Endothelial cell of umbilical vein (primary cell): ENCODE results near the gene RUNDC3A. TPM values are rescaled to one million over a fixed set of nuclear protein-coding genes. Genes with fewer than 3 reads are reported as not detected.

Experiments used
- BruUV-seq: library from RNA; stranded (reverse); fragments of 400-500 nt; replicated peaks from 2 replicates; lab custom pipeline; 2021; lab: Mats Ljungman, UMichigan
- CTCF ChIA-PET: fragments of 300-600, 350-600 bp; sonication (Branson Sonifier 250); formaldehyde crosslinking; loops from one replicate; lab custom pipeline; 2021; ENCODE audit warnings: antibody characterized with exemption, inconsistent platforms; lab: Charles Lee
- POLR2A ChIA-PET: fragments of 300-600, 350-600 bp; sonication (Branson Sonifier 250); formaldehyde crosslinking; loops from one replicate; lab custom pipeline; 2021; ENCODE audit warnings: antibody characterized with exemption, inconsistent platforms; lab: Charles Lee
- DNase-seq: peaks from one replicate; pipeline ENCODE4 v3.0.0-alpha.2; 2011; ENCODE audit warnings: low read depth, low spot score
- FAIRE-seq: peaks from 2 replicates; lab custom pipeline; 2011; peaks lifted over from hg19 to GRCh38; lab: Jason Lieb, UNC
- H2AFZ ChIP-seq: 2 replicates; pipeline ENCODE4 v1.6.0; 2012; ENCODE audit warnings: low read depth, low read length, control low read depth, inconsistent platforms
- H3K27ac ChIP-seq: 2 replicates; pipeline ENCODE4 v1.5.1; 2011; ENCODE audit warnings: low read depth, mild to moderate bottlenecking, control low read depth, low read length, moderate library complexity; ENCODE audit not compliant: insufficient read depth
- H3K27me3 ChIP-seq, 2 experiments: 2 replicates each; pipeline versions ENCODE4 v1.6.0 to v1.6.1; 2011; ENCODE audit warnings: low read length in 2 of 2, mixed read lengths in 1 of 2; ENCODE audit not compliant: control insufficient read depth in 2 of 2, insufficient read depth in 2 of 2
- H3K36me3 ChIP-seq, 2 experiments: 2 replicates in 1 of 2; 3 replicates in 1 of 2; pipeline ENCODE4 v1.5.1; 2011; ENCODE audit warnings: low read length in 2 of 2, mild to moderate bottlenecking in 1 of 2, moderate library complexity in 1 of 2; ENCODE audit not compliant: control insufficient read depth in 2 of 2, insufficient read depth in 2 of 2; ENCODE audit errors: extremely low read depth in 1 of 2
- H3K4me1 ChIP-seq: 3 replicates; pipeline ENCODE4 v1.5.1; 2011; ENCODE audit warnings: mild to moderate bottlenecking, low read length; ENCODE audit not compliant: control insufficient read depth, insufficient read depth; ENCODE audit errors: extremely low read depth
- H3K4me2 ChIP-seq: 2 replicates; pipeline ENCODE4 v1.6.1; 2011; ENCODE audit warnings: low read length, control low read depth, mixed read lengths; ENCODE audit not compliant: insufficient read depth
- H3K4me3 ChIP-seq, 3 experiments: fragments of 200-600 bp in 1 of 3; sonication (generic), shearing (Covaris generic) in 1 of 3; replicated peaks in 1 of 3; 2 replicates each; pipeline ENCODE4 v1.5.1; 2011 to 2016; ENCODE audit warnings: control low read depth in 3 of 3, low read length in 3 of 3, mild to moderate bottlenecking in 2 of 3, inconsistent platforms in 1 of 3, low read depth in 1 of 3, moderate library complexity in 1 of 3; ENCODE audit not compliant: insufficient read depth in 1 of 3
- H3K79me2 ChIP-seq: 2 replicates; pipeline ENCODE4 v1.6.0; 2012; ENCODE audit warnings: low read length, inconsistent platforms; ENCODE audit not compliant: control insufficient read depth, insufficient read depth
- H3K9ac ChIP-seq: replicated peaks from 2 replicates; pipeline ENCODE3; 2011; ENCODE audit warnings: low read length, control low read depth; ENCODE audit not compliant: insufficient read depth; ENCODE audit errors: extremely low read depth
- H3K9me1 ChIP-seq: replicated peaks from 3 replicates; pipeline ENCODE4 v1.6.0; 2011; ENCODE audit warnings: mild to moderate bottlenecking, low read length; ENCODE audit not compliant: control insufficient read depth, insufficient read depth; ENCODE audit errors: extremely low read depth
- H3K9me3 ChIP-seq: replicated peaks from 2 replicates; pipeline ENCODE4 v1.5.1; 2012; ENCODE audit warnings: low read length, inconsistent platforms; ENCODE audit not compliant: control insufficient read depth, insufficient read depth
- H4K20me1 ChIP-seq: replicated peaks from 2 replicates; pipeline ENCODE3; 2011; ENCODE audit warnings: mild to moderate bottlenecking, low read length; ENCODE audit not compliant: control insufficient read depth, insufficient read depth; ENCODE audit errors: extremely low read depth
- CTCF ChIP-seq, 2 donors: IDR thresholded peaks; 1 replicate in 1 of 2; 2 replicates in 1 of 2; pipeline ENCODE4 v1.5.1; 2011; ENCODE audit warnings: low read length in 2 of 2, mild to moderate bottlenecking in 2 of 2, moderate library complexity in 2 of 2, control low read depth in 1 of 2, inconsistent platforms in 1 of 2, low read depth in 1 of 2; ENCODE audit not compliant: insufficient read depth in 1 of 2; ENCODE audit errors: extremely low read depth in 1 of 2
- EZH2 ChIP-seq: IDR thresholded peaks from 2 replicates; pipeline ENCODE4 v1.6.1; 2012; ENCODE audit warnings: borderline replicate concordance, low read depth, mild to moderate bottlenecking, moderate library complexity, low read length, inconsistent platforms; ENCODE audit not compliant: severe bottlenecking
- FOS ChIP-seq: IDR thresholded peaks from 2 replicates; pipeline ENCODE4 v1.6.1; 2011; ENCODE audit warnings: mild to moderate bottlenecking, low read length, moderate library complexity, borderline replicate concordance; ENCODE audit not compliant: insufficient read depth
- GATA2 ChIP-seq: IDR thresholded peaks from 2 replicates; pipeline ENCODE4 v1.7.0; 2011; ENCODE audit warnings: low read depth, mild to moderate bottlenecking, moderate library complexity, mixed read lengths, low read length; ENCODE audit not compliant: insufficient read length, insufficient read depth
- JUN ChIP-seq: IDR thresholded peaks from 2 replicates; pipeline ENCODE4 v1.6.1; 2011; ENCODE audit warnings: borderline replicate concordance, low read depth; ENCODE audit not compliant: insufficient read length, insufficient read depth
- MYC ChIP-seq: IDR thresholded peaks from one replicate; pipeline ENCODE4 v1.6.1; 2011; ENCODE audit warnings: mild to moderate bottlenecking, low read depth, low read length
- POLR2A ChIP-seq: IDR thresholded peaks from 2 replicates; pipeline ENCODE4 v1.6.1; 2012; ENCODE audit warnings: low read depth, mild to moderate bottlenecking, control low read depth, low read length
- POLR2AphosphoS5 ChIP-seq: IDR thresholded peaks from 2 replicates; pipeline ENCODE4 v1.6.1; 2012; ENCODE audit warnings: low read depth, mild to moderate bottlenecking, control low read depth, low read length, moderate library complexity; ENCODE audit not compliant: insufficient read depth
- dilution Hi-C: fragments of 300-500 bp; cut with MboI; formaldehyde crosslinking; loops from one replicate; pipeline ENCODE4 v1.15.0; 2019; ENCODE audit warnings: low sequenced_read_pairs; ENCODE audit not compliant: extremely low pct_ligation_motif_present
- intact Hi-C: fragments of 100-400 bp; cut with micrococcal nuclease; formaldehyde crosslinking; loops from one replicate; pipeline ENCODE4 v1.10.0; 2022
- polyA plus RNA-seq, 4 experiments: library from polyadenylated mRNA; depleted of rRNA in 3 of 4; stranded (reverse) in 3 of 4; unstranded in 1 of 4; fragments of >200 nt; gene quantifications; 2 replicates each; pipeline versions ENCODE4 v1.2.1 to v1.2.3, GENCODE V29; 2011 to 2012; ENCODE audit warnings: missing spikeins in 1 of 4
- total RNA-seq: library from RNA; stranded (reverse); gene quantifications from 2 replicates; pipeline ENCODE4 v1.2.3, GENCODE V29; 2021
- TF ChIP-seq, protein P1 (sequence below): IDR thresholded peaks from 2 replicates; pipeline ENCODE4 v1.6.1; 2011; ENCODE audit not compliant: insufficient read depth, insufficient read length

The RUNDC3A gene
- total and polyA plus RNA-seq, 2 donors (not counting 3 experiments of a cell fraction or from before 2014, with no cell fraction given), result 0.12 TPM; not detected in 1

- intact Hi-C loops (no loop called here), dilution Hi-C loops (no loop called here)
- H3K4me3 ChIP-seq, result no peak overlapping the region
- no peaks in the 10 kb centered on the region for H3K36me3 ChIP-seq
- BruUV-seq, result no TSS peak
- no peak overlapping the region for H3K9ac ChIP-seq
- H3K79me2 ChIP-seq, result no peaks in the 10 kb centered on the region
- ChIA-PET CTCF (no interaction called here), POLR2A (no interaction called here)
- no peaks in the 10 kb centered on the region for H3K9me1 ChIP-seq
- DNase-seq (no peak), FAIRE-seq (no peak)
- TF ChIP-seq MYC, result no peak
- no peak for TF ChIP-seq POLR2AphosphoS5
- TF ChIP-seq, protein P1, sequence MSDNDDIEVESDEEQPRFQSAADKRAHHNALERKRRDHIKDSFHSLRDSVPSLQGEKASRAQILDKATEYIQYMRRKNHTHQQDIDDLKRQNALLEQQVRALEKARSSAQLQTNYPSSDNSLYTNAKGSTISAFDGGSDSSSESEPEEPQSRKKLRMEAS, result no peak
- no peak for TF ChIP-seq GATA2
- no peak for TF ChIP-seq EZH2
- no peak for TF ChIP-seq FOS
- TF ChIP-seq JUN, result no peak
- TF ChIP-seq CTCF (IDR thresholded peaks at IDR 0.05; ENCODE audit: extremely low read depth in 1 of 2, insufficient read depth in 1 of 2, low read depth in 1 of 2, low read length in 2 of 2), result no peak
- no peak for TF ChIP-seq POLR2A
- H3K4me1 ChIP-seq, result no peaks in the 10 kb centered on the region
- H2AFZ ChIP-seq, result no peak overlapping the region
- no peaks in the 10 kb centered on the region for H3K9me3 ChIP-seq
- no peak overlapping the region for H3K27ac ChIP-seq
- H4K20me1 ChIP-seq, result no peaks in the 10 kb centered on the region
- no peak overlapping the region for H3K4me2 ChIP-seq
- H3K27me3 ChIP-seq, result no peaks in the 10 kb centered on the region
Measured at GRCh38 chr17:44262654-44263225, 45.7 kb upstream of the RUNDC3A start.
